Activated CD8-positive, alpha-beta memory T cell treated with anti-CD3 and anti-CD28 coated beads, Interleukin-2, amount 50 U/mL, for 4 hours (primary cell): Measurements from ENCODE around the gene FAU.
A peak's percentile ranks its signal among the peaks of the same experiment; 100 is the strongest.
"Not testable (repeated sequence)": the region's sequence is repeated elsewhere in the genome, so short reads cannot be mapped to it uniquely, and the experiment has no call there.

Source experiments
- DNase-seq: peaks from one replicate; pipeline ENCODE4 v3.0.0-alpha.2; 2020

Gene FAU

DNA sequence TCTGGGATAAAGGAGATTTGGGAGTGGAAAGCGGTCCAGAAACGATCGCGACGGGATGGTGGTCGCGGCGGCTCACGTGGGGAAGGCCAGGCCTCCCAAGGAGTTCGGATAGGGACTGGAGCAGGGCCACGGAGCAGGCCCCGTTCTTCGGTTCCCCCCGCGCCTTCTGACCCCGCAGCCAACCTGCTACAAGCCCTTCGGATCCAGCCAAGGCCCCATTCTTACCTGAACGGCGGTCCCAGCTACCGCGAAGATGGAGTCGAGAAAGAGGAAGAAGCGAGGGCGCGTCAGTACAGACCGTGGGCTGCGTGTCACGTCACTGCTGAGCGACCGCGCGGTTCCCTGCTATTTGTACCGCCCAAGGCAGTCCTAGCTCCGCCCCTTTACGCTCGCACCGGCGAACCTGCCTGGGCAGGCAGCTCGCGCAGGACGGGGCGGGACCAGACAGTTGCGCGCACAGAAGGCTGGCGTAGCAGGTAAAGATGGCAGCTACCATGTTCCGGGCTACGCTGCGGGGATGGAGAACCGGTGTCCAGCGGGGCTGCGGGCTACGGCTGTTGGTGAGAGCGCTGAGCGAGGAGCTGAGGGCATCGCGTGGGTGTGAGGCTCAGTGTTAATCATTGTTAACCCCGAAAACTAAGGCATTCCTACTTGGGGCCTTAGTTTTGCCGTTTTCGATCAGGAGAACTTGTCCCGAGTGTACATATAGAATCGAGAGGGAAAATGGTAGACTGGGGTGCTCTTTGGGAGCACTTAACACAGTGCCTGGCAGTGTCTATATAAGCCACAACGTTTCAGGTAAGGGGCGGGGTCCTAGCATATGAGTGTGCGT lies at the start of gene FAU, which contains the start of gene MRPL49:
TSS of gene FAU (minus strand) at position 270 of the 832 bp plus-strand sequence. CDS start 321 bp downstream, outside the sequence.
TSS of gene MRPL49 (plus strand) at position 457 of the 832 bp plus-strand sequence. CDS start at position 483, 26 bp downstream.
- DNase-seq = peak; percentile 99

DNA sequence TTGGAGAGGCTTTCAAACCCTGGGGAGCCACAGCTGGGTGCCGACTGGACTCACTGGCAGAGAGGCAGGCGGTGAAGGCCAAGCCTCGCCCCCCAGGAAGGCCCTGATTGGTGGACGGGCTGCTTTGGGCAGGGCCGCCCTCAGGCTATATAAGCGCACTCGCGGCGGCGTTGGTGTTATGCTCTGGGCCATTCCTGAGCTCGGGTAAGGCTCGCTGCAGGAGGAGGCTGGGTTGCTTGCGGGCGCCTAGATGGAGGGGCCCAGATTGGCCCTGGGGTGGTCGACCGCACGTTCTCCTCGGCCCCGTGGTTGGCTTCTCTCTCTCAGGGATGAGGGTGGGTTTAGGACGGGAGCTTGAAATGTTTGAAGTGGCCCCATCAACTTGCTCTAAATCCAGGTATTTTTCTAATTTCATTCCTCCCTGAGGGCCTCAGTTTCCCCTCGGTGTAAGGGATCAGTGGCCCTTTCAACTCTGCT lies 48.2 kb upstream of the FAU start, which contains the start of gene SPDYC:
TSS of gene SPDYC (plus strand) at position 176 of the 477 bp plus-strand sequence. CDS start 1,125 bp downstream, outside the sequence.
- no peak for DNase-seq

DNA sequence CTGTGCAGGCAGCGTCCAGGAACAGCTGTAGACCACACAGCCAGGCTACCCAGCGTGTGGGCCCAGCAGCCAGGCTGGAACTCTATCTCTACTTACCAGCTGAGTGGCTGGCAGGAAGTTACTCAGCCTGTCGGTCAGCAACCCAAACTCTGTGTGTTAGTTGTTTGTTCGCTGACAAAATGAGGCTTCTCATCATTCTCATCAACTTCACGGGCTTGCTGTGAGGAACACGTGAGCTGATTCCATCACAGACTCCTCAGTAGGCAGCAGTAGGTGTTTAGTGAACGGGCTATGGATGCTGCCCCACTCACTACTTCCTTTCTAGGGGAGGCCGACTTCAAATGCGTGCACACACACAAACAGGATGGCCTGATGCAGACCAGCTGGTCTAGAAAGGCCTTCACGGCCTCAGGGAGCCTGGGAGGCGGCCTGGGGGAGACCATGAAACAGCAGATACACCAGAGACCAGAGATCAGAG lies 47.3 kb upstream of the FAU start:
- DNase-seq = no peak

DNA sequence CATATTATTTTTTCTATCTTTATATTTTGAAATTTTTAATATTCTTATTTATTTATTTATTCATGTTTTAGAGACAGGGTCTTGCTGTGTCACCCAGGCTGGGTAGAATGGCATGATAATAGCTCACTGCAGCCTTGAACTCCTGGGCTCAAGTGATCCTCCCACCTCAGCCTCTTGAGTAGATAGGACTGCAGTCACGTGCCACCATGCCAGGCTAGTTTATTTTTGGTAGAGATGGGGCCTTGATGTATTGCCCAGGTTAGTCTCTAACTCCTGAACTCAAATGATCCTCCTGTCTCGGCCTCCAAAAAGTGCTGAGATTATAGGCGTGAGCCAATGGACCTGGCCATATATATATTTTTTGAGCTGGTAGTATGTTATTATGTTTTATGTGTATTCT lies 45.7 kb upstream of the FAU start:
- DNase-seq = no peak

DNA sequence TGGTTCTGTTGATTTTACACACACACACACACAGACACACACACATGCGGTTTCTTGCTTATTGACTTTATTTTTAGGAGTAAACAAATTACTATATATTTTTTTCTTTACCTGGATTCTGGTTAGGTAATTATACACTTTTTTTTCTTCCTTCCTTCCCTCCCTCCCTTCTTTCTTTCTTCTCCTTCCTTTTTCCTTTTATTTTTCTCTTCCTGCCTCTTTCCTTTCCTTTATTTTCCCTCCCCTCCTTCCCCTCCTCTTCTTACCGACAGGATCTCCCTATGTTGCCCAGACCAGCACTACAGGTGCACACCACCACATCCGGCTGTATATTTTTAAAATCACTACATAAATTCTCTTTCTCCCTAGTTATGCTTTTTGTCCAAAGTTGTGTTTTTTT lies 45.0 kb upstream of the FAU start:
- no peak for DNase-seq

DNA sequence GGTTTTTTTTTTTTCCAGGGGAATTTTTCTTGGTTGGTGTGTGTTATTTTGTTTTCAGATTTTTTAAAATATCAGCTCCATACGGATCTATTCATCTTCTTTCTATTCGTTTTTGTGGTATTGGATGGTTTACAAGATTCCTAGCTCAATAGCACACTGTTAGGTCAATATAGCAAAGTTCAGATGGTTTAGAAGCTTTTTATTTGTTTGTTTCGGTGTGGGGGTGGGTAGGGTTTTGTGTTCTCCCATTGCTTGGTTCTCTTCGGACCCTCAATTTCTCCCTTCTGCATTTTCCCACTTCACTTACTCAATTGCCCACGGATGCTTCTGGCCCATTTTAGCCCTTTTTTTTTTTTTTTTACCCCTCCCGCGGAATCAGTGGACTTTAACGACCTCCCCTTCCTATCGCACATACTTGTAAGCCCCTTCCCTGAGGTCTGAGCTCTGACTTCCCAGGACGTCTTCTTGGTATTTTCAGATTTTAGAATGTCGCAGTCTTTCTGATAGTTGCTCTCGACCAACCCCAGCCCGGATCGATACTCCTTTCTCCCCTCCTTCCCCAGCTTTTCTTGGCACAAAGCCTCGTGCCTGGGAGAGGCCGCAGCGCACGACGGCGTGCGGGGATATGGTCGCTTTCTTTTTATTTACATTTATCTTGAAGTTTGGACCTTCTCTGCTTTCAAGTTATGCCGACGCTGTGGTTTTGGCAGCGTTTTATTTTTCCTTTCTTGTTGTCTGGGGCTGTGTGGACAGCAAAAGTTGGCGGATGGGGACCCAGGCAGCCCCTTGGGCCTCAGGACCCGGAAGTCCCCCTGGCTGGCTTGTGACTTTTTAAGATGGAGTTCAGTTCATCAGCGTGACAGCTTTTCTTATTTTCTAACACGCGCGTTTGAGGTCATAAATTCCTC lies 43.7 kb upstream of the FAU start:
- DNase-seq = no peak

DNA sequence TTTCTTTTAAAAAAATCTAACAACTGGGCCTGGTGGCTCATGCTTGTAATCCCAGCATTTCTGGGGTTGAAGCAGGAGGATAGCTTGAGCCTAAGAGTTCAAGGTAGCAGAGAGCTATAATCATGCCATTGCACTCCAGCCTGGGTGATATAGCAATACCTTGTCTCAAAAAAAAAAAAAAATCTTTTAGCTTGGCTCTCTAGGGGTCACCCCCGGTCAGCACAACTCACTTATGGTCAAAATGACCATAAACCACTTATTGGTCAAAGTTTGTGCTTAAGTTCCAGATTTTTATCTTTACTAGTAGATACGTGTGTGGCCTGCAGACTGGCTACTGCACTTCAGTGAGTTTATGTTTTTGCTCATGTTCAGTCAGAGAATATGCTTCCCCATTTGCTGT lies 41.8 kb upstream of the FAU start:
- DNase-seq = no peak

DNA sequence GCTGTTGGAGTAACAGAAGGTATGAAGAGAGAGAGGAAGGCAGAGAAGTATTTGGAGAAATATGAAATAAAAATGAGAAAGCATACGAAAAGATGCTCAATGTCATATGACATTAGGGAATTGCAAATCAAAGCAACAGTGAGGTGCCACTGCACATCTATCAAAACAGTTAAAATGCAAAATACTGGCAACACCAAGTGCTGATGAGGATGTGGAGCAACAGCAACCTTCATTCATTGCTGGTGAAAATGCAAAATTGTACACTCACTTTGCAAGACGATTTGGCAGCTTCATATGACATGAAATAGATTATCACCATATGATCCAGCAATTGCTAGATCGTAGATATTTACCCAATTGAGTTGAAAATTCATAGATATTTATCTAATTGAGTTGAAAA lies 38.7 kb upstream of the FAU start:
- no peak for DNase-seq

DNA sequence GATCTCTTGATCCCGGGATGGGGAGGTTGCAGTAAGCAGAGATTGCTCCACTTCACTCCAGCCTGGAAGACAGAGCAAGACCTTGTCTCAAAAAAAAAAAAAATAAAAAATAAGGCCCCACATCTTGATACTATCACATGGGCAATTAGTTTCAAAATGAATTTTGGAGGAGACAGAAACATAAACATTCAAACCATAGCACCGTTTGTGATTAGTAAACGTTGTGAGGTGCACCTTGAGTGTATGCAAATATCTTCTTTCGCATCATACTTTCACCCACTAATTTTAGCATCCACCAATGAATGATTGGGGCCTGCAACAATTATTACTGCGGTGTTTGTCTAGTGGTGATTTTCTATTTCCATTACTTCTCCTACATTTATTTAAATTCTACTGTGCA lies 37.1 kb upstream of the FAU start:
- no peak for DNase-seq

DNA sequence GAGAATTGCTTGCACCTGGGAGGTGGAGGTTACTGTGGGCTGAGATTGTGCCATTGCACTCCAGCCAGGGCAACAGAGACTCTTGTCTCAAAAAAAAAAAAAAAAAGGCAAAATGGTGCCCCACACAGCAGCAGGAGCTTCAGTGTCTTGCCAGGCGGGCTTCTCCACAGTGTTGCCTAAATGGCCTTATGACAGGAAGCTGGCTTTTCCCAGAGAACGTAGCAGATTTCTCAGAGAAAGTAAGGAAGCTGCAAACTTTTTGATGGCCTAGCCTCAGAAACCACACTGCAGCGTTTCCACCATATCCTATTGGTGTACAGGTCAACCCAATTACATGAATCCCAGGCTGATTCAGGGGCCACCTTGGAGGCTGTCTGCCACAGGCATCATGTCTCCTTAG lies 35.4 kb upstream of the FAU start:
- DNase-seq = no peak

DNA sequence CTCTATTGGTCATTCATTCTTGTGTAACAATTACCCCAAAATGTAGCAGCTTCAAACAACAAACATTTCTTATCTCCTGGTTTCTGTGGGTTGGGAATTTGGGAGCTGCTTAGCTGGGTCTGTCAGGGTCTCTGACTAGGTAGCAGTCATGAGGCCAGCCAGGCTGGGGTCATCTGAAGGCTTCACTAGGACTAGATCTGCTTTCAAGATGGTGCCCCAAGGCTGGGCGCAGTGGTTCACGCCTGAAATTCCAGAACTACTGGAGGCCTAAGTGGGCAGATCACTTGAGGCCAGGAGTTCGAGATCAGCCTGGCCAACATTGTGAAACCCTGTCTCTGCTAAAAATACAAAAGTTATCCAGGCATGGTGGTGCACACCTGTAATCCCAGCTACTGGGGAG lies 35.0 kb upstream of the FAU start:
- DNase-seq = no peak

DNA sequence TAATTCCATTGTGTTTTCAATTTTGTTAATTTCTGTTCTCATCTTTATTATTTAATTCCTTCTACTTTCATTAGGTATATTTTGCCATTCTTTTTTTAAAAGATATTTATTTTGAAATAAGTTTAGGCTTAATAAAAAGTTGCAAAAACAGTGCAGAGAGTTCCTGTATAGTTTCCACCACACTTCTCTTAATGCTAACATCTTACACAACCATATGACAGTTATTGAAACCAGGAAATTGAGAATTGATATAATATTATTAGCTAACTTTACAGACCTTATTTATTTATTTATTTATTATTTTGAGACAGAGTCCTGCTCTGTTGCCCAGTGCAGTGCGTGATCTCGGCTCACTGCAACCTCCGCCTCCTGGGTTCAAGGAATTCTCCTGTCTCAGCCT lies 34.3 kb upstream of the FAU start:
- DNase-seq = no peak

DNA sequence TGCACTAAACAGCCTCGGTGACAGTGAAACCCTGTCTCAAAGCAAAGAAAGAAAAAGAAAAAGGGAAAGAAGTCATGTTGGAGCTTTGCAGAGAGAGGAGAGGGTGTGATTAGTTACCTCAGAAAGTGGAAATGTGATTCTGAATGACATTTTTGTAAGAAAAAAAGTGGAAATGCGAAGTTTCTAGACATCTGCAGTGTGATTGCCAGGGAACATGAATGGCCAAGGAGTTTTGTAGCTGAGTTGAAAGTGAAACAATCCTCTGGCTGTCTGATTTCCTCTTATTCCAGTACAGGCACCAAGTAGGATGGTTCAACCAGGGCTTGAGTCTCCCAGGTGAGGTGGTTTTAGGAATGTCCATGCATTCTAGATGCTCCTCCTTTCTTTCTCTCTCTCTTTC lies 30.2 kb upstream of the FAU start:
- DNase-seq = no peak

DNA sequence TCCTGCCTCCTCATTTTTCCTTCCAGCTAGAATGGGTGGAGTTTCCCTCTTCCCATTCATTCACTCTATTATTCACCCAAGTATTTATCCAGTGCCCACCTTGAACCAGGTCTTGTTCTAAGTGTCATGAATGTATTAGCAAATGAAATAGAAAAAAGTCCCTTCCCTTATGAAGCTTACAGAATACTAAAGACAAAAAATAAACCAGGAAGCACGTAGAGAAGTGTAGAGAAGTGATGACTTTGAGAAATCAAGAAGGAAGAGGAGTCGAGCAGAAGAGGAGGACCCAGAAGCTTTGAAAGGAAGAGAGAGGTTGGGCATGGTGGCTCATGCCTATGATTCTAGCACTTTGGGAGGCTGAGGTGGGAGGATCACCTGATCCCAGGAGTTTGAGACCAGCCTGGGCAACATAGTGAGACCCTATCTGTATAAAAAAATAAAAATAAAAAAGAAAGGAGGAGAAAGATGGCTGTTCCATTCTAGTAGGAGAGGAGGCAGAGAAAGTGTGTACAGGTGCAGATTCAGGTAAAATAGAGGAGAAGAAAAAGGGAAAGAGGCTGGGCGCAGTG lies 29.5 kb upstream of the FAU start:
- no peak for DNase-seq

DNA sequence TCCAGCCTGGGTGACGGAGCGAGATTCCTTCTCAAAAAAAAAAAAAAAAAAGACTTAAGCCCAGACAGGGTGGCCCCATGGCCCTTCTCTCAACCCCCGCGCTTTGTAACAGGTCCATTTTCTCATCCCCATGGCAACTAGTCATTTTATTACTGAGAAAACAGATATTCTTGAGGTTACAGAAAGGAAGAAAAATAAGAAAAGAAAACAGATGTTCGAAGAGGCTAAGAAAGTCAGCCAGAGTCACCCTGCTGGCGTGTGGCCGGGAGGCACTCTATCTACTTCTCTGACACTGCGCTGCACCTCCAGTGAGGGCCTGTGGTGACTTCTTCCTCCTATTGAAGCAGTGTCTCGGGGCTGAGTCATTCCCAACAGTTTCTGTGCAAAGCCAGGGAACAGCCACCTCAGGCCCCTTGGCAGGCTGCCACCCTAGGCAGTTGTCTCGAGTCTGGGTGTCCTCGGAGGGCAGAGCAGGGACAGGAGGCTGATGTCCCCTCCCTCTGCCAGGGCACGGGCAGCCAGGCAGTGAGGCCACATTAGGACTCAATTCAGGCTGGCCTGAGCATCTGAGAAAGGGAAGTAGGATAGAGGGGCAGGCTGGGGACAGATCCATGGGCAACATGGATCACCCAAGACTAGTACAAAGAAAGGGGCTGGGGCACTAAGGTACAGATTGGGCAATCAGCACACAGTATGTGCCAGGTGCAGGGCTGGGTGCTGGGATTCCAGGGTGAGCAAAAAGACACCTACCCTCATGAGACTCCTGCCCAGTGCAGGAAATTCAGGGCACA lies 28.8 kb upstream of the FAU start:
- no peak for DNase-seq

DNA sequence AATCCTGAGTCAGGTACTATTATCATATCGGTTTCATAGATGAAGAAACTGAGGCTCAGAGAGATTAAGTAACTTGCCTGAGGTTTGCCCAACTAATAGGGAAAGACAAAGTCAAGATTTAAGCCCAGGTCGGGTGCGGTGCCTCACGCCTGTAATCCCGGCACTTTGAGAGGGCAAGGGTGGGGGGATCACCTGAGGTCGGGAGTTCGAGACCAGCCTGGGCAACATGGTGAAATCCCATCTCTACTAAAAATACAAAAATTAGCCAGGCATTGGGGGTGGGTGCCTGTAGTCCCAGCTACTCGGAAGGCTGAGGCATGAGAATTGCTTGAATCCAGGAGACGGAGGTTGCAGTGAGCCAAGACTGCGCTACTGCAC lies 28.2 kb upstream of the FAU start:
- DNase-seq = not testable (repeated sequence)

DNA sequence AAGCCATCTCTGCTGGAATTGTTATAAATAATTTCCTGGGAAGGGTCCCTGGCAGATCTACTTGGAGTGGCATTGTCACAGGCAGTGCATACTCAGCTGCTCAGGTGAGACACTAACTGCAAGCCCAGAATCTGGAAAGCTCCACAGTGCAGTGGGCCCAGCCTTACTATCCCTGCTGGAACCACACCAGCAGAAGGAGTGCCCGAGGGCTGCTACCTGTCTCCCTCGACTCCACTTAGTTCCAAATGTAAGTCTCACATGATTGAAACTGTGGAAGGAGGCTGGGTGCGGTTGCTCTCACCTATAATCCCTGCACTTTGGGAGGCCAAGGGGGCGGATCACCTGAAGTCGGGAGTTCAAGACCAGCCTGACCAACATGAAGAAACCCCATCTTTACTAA lies 26.7 kb upstream of the FAU start:
- no peak for DNase-seq

DNA sequence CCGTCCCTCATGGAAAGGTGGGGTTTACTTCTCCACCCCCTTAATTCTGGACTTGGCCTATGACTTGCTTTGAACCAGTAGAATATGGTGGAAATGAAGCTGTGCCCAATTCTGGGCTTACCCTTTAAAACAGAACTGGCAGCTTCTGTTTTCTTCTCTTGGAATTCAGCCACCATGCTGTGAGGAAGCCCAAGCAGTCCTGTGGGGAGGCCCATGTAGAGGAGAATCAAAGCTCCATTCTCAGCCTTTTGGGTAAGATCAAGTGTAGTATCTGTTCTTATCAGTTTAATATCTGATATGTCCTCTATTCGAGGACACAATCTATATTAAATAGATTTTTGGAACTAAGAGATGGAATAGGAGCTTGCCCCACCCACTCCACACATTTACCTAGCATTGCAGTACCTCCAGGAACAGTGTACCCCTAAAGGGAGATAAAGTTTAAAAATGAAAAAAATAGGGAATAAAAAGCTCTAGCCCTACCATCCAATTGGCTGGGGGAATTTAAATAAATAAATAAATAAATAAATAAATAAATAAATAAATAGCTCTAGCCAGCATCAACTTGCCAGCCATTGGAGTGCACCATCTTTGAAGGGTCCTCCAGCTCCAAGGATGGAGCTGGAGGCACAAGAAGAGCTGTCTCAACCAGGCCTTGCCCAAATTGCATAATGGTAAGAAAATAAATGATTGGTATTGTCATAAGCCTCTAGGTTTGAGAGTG lies 25.6 kb upstream of the FAU start:
- DNase-seq = no peak

DNA sequence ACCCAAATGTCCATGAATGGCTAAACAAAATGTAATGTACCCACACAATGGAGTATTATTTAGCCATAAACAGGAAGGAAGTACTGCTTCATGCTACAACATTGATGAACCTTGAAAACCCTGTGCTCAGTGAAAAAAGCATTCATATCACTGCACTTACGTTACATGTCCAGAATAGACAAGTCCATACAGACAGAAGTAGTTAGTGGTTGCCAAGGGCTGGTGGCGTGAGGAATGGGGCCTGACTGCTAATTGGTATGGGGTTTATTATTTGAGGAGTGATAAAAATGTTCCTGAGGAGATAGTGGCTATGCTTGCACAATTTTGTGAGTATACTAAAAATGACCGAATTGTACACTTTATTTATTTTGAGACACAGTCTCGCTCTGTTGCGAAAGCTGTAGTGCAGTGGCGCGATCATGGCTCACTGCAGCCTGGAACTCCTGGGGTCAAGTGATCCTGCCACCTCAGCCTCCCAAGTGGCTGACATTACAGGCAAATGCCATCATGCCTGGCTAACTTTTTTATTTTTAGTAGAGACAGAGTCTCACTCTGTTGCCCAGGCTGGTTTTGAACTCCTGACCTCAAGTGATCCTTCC lies 20.1 kb upstream of the FAU start:
- no peak for DNase-seq

DNA sequence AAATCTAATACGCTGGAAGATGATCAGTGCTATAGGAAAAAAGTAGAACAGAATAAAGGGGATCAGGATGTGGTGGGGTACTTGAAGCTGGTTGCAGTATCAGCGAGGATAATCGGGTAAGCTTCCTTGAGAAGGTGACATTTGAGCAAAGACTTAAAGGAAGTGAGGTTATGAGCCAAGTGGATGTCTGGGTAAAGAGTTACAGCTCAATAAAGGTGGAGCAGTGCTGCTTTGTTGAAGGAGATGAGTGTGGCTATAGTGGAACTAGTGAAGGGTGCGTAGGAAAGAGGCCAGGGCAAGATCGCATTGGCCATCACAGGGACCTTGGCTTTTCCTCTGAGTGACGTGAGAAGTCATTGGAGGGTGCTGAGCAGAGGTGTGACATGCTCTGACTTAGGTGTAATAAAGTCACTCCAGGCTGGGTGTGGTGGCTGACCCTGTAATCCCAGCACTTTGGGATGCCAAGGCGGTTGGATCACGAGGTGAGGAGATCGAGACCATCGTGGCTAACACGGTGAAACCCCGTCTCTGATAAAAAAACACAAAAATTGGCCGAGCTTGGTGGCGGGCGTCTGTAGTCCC lies 14.7 kb upstream of the FAU start:
- DNase-seq = no peak

DNA sequence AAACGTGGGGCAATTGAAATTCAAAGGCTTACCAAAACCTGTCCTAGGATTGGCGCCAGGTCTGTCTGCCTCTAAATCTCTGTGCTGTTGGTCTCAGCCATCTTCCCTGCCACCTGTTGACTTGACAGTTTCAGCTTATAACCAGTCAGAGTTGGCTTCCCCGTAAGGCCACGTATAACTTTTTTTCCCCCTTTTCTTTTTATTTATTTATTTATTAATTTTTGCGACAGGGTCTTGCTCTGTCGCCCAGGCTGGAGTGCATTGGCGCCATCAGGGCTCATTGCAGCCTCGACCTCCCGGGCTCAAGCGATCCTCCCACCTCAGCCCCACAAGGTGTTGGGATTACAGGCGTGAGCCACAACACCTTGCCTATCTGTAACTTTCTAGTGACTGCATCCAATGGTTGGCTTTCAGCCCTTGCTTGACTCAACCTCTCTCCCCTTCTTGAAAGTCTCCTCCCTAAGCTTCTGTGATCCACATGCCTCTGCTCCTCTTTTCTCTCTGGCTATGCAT lies 13.8 kb upstream of the FAU start:
- DNase-seq = no peak
